Activated T-cell treated with anti-CD3 and anti-CD28 coated beads, Interleukin-2, amount 50 U/mL, for 24 hours (primary cell): ENCODE data around the gene TSSK6.

Experiments
- DNase-seq: peaks from one replicate; pipeline ENCODE4 v3.0.0-alpha.2; 2020
- H3K27ac Mint-ChIP-seq: 2 replicates; pipeline ENCODE4 v1.8.0; 2020; ENCODE audit warnings: mild to moderate bottlenecking, mixed read lengths
- H3K27me3 Mint-ChIP-seq: 2 replicates; pipeline ENCODE4 v1.8.0; 2020; ENCODE audit warnings: mixed read lengths
- H3K36me3 Mint-ChIP-seq: 2 replicates; pipeline ENCODE4 v1.8.0; 2020; ENCODE audit warnings: low read depth, mixed read lengths
- H3K4me1 Mint-ChIP-seq: 2 replicates; pipeline ENCODE4 v1.8.0; 2020; ENCODE audit warnings: low read depth, mixed read lengths
- H3K4me3 Mint-ChIP-seq: 2 replicates; pipeline ENCODE4 v1.8.0; 2020; ENCODE audit warnings: mild to moderate bottlenecking, moderate library complexity, mixed read lengths
- H3K9me3 Mint-ChIP-seq: 2 replicates; pipeline ENCODE4 v1.8.0; 2020; ENCODE audit warnings: mixed read lengths

The TSSK6 gene

GRCh38 chr19:19528721-19529490, 13.6 kb upstream of the TSSK6 start, which contains the start of gene YJEFN3:
YJEFN3 (plus strand) TSS chr19:19528911; CDS start chr19:19528933, 22 bp downstream.
- no peak for DNase-seq
- Mint-ChIP-seq H3K36me3 (peaks cover 67% of the 10 kb centered on the region), H3K4me3 (no peak within 1 kb of the TSS), H3K27me3 (no peaks in the 10 kb centered on the region), H3K9me3 (no peaks in the 10 kb centered on the region), H3K27ac (peak within 1 kb of the TSS; percentile 36), H3K4me1 (peaks cover 16% of the 10 kb centered on the region)

DNA sequence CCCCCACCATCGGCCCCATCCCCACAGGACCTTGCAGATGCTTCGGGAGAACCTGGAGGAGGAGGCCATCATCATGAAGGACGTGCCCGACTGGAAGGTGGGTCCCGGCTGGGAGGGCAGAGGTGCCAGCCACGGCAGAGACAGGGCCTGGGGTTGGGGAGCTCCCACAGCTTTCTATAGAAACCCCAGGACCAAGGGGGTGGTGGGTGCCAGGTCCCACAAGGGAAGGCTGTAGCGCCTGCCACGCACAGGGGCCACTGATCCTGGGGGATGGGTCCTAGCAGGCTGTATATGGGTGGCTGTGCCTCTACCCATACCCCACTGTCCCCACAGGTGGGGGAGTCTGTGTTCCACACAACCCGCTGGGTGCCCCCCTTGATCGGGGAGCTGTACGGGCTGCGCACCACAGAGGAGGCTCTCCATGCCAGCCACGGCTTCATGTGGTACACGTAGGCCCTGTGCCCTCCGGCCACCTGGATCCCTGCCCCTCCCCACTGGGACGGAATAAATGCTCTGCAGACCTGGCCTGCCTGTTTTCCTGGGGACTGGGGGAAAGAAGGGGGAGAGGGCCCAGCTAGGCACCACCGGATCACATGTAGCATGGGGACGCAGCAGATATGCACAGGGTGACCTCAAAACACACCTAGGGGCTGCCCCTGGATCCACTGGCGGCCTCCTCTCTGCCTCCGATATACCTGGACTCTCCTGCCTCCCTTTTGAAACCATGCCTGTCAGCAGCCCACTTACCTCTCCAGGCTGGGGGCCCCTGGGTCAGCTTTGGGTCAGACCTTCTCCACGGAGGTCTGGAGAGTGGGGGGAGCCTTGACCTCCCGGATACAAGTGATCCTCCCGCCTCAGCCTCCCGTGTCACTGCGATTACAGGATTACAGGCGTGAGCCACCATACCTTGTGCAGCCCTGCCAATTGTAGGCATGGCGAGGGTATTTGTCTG, 12.6 kb upstream of the TSSK6 start:
- Mint-ChIP-seq H3K4me3 (no peak overlapping the region), H3K27me3 (no peaks in the 10 kb centered on the region), H3K4me1 (peaks cover 19% of the 10 kb centered on the region), H3K9me3 (no peaks in the 10 kb centered on the region), H3K27ac (peak overlapping the region; percentile 18), H3K36me3 (peaks cover 70% of the 10 kb centered on the region)
- DNase-seq, result no peak

GRCh38 chr19:19527371-19527656, 12.0 kb upstream of the TSSK6 start:
- Mint-ChIP-seq H3K4me1 (peaks cover 22% of the 10 kb centered on the region), H3K27ac (no peak overlapping the region), H3K36me3 (peaks cover 75% of the 10 kb centered on the region), H3K4me3 (no peak overlapping the region), H3K27me3 (no peaks in the 10 kb centered on the region), H3K9me3 (no peaks in the 10 kb centered on the region)
- DNase-seq, result no peak

DNA sequence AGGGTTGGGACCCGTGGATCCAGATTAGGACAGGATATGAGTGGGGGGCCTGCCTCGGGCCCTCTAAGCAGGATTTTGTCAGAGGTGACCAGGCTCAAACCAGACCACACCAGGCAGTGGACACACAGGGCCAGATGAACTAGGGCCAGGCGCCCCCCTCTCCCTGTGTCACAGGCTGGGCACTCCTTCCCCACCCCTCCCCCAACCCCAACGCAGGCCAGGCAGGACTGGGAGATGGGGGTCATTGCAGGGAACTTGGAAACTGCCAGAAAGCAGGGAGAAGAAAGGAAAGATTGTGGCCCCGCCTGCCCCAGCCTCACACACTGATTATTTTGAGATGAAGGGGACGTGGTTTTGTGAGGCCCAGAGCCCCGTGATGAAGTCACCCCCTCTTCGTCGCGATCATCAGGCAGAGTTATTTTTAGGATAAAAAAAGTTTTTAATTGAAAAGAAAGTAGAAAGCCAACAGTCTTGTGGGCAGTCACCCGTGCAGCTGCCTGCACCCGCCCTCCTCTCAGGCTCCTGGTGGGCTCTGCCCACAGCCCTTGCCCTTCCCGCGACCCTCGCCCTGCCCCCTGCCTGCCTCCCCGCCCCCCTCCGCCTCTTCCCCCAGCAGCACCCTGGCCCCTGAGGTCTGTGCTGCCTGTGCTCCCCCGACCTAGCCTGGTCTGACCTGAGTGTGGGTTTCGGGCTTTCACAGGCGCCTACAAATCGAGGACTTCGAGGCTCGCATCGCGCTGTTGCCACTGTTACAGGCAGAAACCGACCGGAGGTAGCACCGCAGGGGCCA, 11.4 kb upstream of the TSSK6 start:
- no peaks in the 10 kb centered on the region for H3K9me3 Mint-ChIP-seq
- no peak for DNase-seq
- peaks cover 19% of the 10 kb centered on the region for H3K4me1 Mint-ChIP-seq
- H3K36me3 Mint-ChIP-seq, result peaks cover 72% of the 10 kb centered on the region
- no peak overlapping the region for H3K4me3 Mint-ChIP-seq
- H3K27ac Mint-ChIP-seq, result peak overlapping the region; percentile 40
- no peaks in the 10 kb centered on the region for H3K27me3 Mint-ChIP-seq

GRCh38 chr19:19525611-19526380, 10.4 kb upstream of the TSSK6 start:
- peaks cover 70% of the 10 kb centered on the region for H3K36me3 Mint-ChIP-seq
- peak overlapping the region; percentile 59 for H3K27ac Mint-ChIP-seq

GRCh38 chr19:19524053-19524452, 8.7 kb upstream of the TSSK6 start:
- Mint-ChIP-seq H3K4me3 (no peak overlapping the region), H3K27ac (peak overlapping the region; percentile 22), H3K36me3 (peaks cover 75% of the 10 kb centered on the region), H3K9me3 (no peaks in the 10 kb centered on the region), H3K4me1 (peaks cover 37% of the 10 kb centered on the region), H3K27me3 (no peaks in the 10 kb centered on the region)
- DNase-seq, result no peak

More at GRCh38 chr19:19525611-19526380, 10.4 kb upstream of the TSSK6 start:
- DNase-seq, result no peak
- H3K4me3 Mint-ChIP-seq, result no peak overlapping the region
- no peaks in the 10 kb centered on the region for H3K27me3 Mint-ChIP-seq
- H3K9me3 Mint-ChIP-seq, result no peaks in the 10 kb centered on the region
- peaks cover 23% of the 10 kb centered on the region for H3K4me1 Mint-ChIP-seq

- Mint-ChIP-seq H3K27me3 (no peaks in the 10 kb centered on the region), H3K9me3 (no peaks in the 10 kb centered on the region), H3K4me1 (peaks cover 40% of the 10 kb centered on the region), H3K36me3 (peaks cover 74% of the 10 kb centered on the region), H3K4me3 (no peak overlapping the region), H3K27ac (no peak overlapping the region)
- no peak for DNase-seq
Measured at GRCh38 chr19:19523177-19523576, 7.8 kb upstream of the TSSK6 start.

DNA sequence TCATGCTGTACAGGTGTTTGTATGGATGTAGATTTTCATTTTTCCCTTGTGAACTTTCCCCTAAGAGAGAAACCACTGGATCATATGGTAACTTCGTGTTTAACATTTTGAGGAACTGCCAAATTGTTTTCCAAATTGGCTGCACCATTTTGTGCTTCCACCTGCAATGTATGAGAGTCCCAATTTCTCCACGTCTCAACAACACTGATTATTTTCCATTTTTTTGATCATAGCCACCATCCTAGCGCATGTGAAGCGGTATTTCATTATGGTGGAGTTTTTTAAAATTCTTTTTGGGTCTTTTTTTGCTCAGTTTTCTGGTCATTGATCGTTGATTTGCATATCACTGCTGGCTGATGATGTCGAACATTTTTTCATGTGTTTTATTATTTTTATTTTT, 5.6 kb upstream of the TSSK6 start:
- DNase-seq, result no peak
- H3K4me1 Mint-ChIP-seq, result peaks cover 49% of the 10 kb centered on the region
- H3K27ac Mint-ChIP-seq, result peak overlapping the region; percentile 44
- no peaks in the 10 kb centered on the region for H3K27me3 Mint-ChIP-seq
- no peaks in the 10 kb centered on the region for H3K9me3 Mint-ChIP-seq
- H3K4me3 Mint-ChIP-seq, result no peak overlapping the region
- peaks cover 73% of the 10 kb centered on the region for H3K36me3 Mint-ChIP-seq

- peak overlapping the region; percentile 97 for H3K27ac Mint-ChIP-seq
- H3K9me3 Mint-ChIP-seq, result no peaks in the 10 kb centered on the region
- peaks cover 61% of the 10 kb centered on the region for H3K36me3 Mint-ChIP-seq
- no peak for DNase-seq
- peak overlapping the region; percentile 95 for H3K4me3 Mint-ChIP-seq
- no peaks in the 10 kb centered on the region for H3K27me3 Mint-ChIP-seq
- peaks cover 43% of the 10 kb centered on the region for H3K4me1 Mint-ChIP-seq
Measured at GRCh38 chr19:19517235-19517619, 1.9 kb upstream of the TSSK6 start.

- Mint-ChIP-seq H3K27me3 (no peaks in the 10 kb centered on the region), H3K4me3 (peak within 1 kb of the TSS; percentile 95), H3K36me3 (peaks cover 56% of the 10 kb centered on the region), H3K27ac (peak within 1 kb of the TSS; percentile 97), H3K4me1 (peaks cover 38% of the 10 kb centered on the region), H3K9me3 (no peaks in the 10 kb centered on the region)
- peak; percentile 99 for DNase-seq
Measured at GRCh38 chr19:19515642-19516519, 533 bp upstream of the TSSK6 start, which contains the start of gene NDUFA13. NDUFA13 (plus strand) TSS chr19:19516225; CDS start chr19:19516239, 14 bp downstream.

DNA sequence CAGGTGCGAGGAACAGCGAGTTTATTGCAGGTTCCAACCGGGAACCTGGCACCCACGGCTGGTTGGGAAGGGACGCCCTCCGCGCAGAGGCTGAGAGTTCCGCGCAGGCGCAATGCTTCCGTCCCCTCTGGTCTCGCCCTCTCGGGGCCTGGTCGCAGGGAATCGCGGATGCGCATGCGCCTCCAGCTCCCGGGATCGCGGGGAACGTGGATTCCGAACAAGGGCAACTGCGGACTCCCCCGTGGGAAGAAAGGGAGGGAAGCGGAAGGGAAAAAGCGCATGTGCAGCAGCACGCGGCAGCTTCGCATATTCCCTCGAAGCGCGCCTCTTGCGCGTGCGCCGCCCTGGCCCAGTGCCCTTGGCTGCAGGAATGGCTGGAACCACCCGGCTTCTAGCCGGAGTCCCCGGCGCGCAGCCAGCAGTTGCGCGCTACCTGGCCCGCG, 1.1 kb downstream of the TSSK6 start:
- peak overlapping the region; percentile 57 for H3K4me3 Mint-ChIP-seq
- no peaks in the 10 kb centered on the region for H3K9me3 Mint-ChIP-seq
- peaks cover 24% of the 10 kb centered on the region for H3K4me1 Mint-ChIP-seq
- DNase-seq, result no peak
- peak overlapping the region; percentile 59 for H3K27ac Mint-ChIP-seq
- no peaks in the 10 kb centered on the region for H3K27me3 Mint-ChIP-seq
- peaks cover 40% of the 10 kb centered on the region for H3K36me3 Mint-ChIP-seq

DNA sequence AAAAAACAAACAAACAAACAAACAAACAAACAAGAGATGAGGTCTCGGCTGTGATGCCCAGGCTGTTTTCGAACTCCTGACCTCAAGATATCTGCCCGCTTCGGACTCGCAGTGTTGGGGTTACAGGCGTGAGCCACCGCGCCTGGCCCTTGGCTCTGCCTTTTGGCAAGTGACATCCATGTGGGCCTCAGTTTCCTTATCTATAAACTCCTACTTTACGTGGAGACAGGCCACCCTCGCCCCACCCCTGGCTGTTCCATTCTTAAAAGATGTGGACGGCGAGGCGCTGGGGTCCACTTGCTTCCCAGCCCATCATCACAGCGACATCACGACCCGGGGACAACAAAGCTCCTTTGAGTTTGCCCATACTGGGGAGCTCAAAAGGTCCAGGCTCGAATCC, 1.7 kb downstream of the TSSK6 start:
- DNase-seq, result no peak
- Mint-ChIP-seq H3K36me3 (peaks cover 38% of the 10 kb centered on the region), H3K4me3 (peak overlapping the region; percentile 57), H3K9me3 (no peaks in the 10 kb centered on the region), H3K4me1 (peaks cover 22% of the 10 kb centered on the region), H3K27me3 (no peaks in the 10 kb centered on the region), H3K27ac (peak overlapping the region; percentile 47)

DNA sequence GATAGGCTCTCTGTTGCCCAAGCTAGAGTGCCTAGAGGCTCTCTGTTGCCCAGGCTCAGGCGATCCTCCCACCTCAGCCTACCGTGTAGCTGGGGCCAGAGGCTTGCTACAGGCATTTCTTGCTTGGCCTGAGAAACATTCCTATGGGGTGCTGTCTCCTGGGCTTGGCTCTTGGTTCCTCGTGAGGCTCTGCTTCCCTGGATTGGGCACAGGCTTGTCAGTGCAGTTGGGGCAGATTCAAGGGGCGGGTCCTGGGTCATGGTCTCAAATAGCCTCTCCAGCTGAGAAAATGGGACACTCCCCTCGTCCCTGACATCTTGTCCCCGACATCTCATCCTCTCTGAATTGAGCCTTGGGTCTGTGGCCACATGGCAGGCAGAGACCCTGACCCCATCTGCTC, 4.9 kb downstream of the TSSK6 start:
- Mint-ChIP-seq H3K27me3 (no peaks in the 10 kb centered on the region), H3K4me3 (no peak overlapping the region), H3K27ac (no peak overlapping the region), H3K4me1 (peaks cover 5% of the 10 kb centered on the region), H3K9me3 (no peaks in the 10 kb centered on the region), H3K36me3 (peaks cover 33% of the 10 kb centered on the region)
- no peak for DNase-seq
